Measurements from ENCODE around the gene PHC2.

The PHC2 gene

GRCh38 chr1:33281554-33282303 lies 149.2 kb downstream of the PHC2 start:
- no peak for DNase-seq (ENCODE audit: low read depth)
- no peak overlapping the region for H3K4me3 ChIP-seq (ENCODE audit: low read depth, low read length)
- TF ChIP-seq MYC (IDR thresholded peaks at IDR 0.05; ENCODE audit: low read depth, low read length) (no peak), MAX (IDR thresholded peaks at IDR 0.05; ENCODE audit: low read depth, low read length) (no peak), POLR2A (IDR thresholded peaks at IDR 0.05; ENCODE audit: extremely low read depth, insufficient read length) (no peak), CTCF (IDR thresholded peaks at IDR 0.05; ENCODE audit: low read depth, low read length) (no peak)

- no peak overlapping the region for H3K4me3 ChIP-seq (ENCODE audit: low read depth, low read length)
- DNase-seq (ENCODE audit: low read depth): no peak
- TF ChIP-seq MAX (IDR thresholded peaks at IDR 0.05; ENCODE audit: low read depth, low read length) (no peak), MYC (IDR thresholded peaks at IDR 0.05; ENCODE audit: low read depth, low read length) (no peak), CTCF (IDR thresholded peaks at IDR 0.05; ENCODE audit: low read depth, low read length) (no peak), POLR2A (IDR thresholded peaks at IDR 0.05; ENCODE audit: extremely low read depth, insufficient read length) (no peak)
Observed at GRCh38 chr1:33280091-33280661, 150.7 kb downstream of the PHC2 start.

- no peak overlapping the region for H3K4me3 ChIP-seq (ENCODE audit: low read depth, low read length)
- TF ChIP-seq MAX (IDR thresholded peaks at IDR 0.05; ENCODE audit: low read depth, low read length) (no peak), MYC (IDR thresholded peaks at IDR 0.05; ENCODE audit: low read depth, low read length) (no peak), POLR2A (IDR thresholded peaks at IDR 0.05; ENCODE audit: extremely low read depth, insufficient read length) (no peak), CTCF (IDR thresholded peaks at IDR 0.05; ENCODE audit: low read depth, low read length) (no peak)
- no peak for DNase-seq (ENCODE audit: low read depth)
Observed at GRCh38 chr1:33277488-33278084, 153.3 kb downstream of the PHC2 start.

- TF ChIP-seq CTCF (IDR thresholded peaks at IDR 0.05; ENCODE audit: low read depth, low read length): no peak
- TF ChIP-seq MAX (IDR thresholded peaks at IDR 0.05; ENCODE audit: low read depth, low read length): no peak
- no peak for TF ChIP-seq MYC (IDR thresholded peaks at IDR 0.05; ENCODE audit: low read depth, low read length)
- no peak for TF ChIP-seq POLR2A (IDR thresholded peaks at IDR 0.05; ENCODE audit: extremely low read depth, insufficient read length)
Observed at GRCh38 chr1:33276573-33277298, 154.2 kb downstream of the PHC2 start.

GRCh38 chr1:33275706-33276572 lies 155.0 kb downstream of the PHC2 start:
- no peak overlapping the region for H3K4me3 ChIP-seq (ENCODE audit: low read depth, low read length)
- DNase-seq (ENCODE audit: low read depth): no peak
- TF ChIP-seq MYC (IDR thresholded peaks at IDR 0.05; ENCODE audit: low read depth, low read length) (no peak), MAX (IDR thresholded peaks at IDR 0.05; ENCODE audit: low read depth, low read length) (no peak), POLR2A (IDR thresholded peaks at IDR 0.05; ENCODE audit: extremely low read depth, insufficient read length) (no peak), CTCF (IDR thresholded peaks at IDR 0.05; ENCODE audit: low read depth, low read length) (no peak)

More at GRCh38 chr1:33276573-33277298, 154.2 kb downstream of the PHC2 start:
- no peak overlapping the region for H3K4me3 ChIP-seq (ENCODE audit: low read depth, low read length)
- no peak for DNase-seq (ENCODE audit: low read depth)

Measured in NB4 (cell line).